ENCODE measurements around the gene PTPRU.

The PTPRU gene

DNA sequence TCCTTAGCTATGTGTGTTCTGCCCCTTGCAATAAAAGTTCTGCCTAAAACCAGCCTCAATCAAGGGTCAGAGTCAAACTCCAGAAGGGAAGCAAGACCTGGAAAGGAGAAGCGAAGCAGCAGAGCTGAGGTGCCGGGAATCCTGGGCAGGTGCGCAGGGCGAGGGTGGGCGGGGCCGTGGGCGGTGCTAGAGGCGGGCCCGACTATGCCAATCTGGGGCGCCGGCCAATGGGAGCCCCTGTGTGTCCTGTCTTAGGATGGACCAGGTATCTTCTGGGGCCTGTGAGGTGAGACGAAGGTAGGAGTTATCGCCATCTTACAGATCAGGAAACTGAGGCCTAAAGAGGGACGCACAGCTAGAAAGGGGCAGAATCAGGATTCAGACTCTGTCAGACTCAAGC lies 120.3 kb downstream of the PTPRU start:
- DNase-seq (ENCODE audit: extremely low read depth in 1 of 2, low read depth in 1 of 2) = no peak

DNA sequence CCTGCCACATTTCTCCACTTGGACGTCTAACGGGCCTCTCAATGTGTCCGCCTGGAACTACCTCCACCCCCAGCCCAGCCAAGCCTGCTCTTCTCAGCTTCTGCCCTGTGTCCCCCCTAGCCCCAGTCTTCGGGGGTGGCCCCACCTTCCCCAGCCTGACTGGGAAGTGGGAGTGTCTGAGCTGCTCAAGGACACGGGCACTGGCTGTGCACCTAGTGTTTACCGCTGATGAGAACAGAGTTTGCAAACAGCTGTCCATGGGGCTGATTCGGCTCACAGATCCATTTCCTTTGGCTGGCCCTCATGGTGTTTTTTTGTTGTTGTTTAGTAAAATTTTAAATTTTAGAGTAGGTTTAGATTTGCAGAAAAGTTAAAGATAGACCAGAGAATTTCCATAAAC lies 121.1 kb downstream of the PTPRU start:
- no peak for DNase-seq (ENCODE audit: extremely low read depth in 1 of 2, low read depth in 1 of 2)

DNA sequence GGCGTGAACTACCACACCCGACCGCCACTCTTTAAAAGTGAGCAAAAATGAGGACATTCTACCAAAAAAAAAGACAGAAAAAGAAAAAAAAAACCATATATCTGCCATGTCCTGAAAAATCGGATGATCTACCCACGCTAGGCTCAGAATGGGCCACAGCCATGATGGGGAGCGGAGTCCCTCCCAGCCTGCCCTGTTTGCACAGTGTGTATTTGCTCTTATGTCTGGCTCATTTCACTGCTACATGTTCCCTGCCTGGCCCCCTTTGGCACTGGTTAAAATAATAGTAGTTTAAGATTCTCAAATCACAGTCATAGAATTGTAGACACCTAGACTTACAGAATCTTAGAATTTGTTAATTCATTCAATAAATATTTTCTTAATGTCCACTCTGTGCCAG lies 121.9 kb downstream of the PTPRU start:
- DNase-seq (ENCODE audit: extremely low read depth in 1 of 2, low read depth in 1 of 2) = no peak

DNA sequence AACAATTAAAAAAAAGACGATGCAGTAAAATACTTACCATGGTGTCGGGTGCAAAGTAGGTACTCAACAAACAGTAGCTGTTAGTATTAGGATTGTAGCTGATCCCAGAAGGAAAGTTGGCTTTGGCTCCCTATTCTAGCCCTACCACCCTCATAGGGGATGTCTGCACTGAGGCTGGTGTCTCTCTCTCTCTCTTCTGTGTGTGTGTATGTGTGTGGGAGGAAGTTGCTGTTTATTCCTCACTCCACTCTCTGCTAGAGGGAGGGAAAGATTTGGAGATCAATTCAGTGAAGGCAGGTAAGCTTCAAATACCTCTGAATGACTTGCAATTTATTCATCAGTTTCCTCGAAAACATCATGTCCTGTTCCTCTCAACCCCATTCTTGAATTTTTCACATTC lies 124.4 kb downstream of the PTPRU start:
- DNase-seq (ENCODE audit: extremely low read depth in 1 of 2, low read depth in 1 of 2) = no peak

DNA sequence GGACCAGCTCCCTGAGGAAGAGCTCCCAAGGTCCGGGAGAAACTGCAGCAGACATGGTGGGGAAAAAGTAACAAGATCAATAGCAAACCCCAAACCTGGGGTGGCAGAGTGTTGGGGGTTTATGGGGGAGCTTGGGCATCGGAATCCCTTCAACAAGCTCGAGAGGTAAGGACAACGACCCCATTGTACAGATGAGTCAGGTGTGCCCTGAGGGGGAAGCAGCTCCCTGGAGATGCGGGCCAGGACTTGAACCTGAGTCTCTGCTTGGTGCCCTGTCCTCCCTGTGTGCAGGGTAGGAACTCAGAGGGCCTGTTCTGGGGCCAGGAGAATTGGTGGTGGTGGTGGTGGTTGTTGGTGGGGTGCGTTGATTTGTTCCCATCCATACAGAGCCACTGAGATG lies 125.4 kb downstream of the PTPRU start:
- DNase-seq (ENCODE audit: extremely low read depth in 1 of 2, low read depth in 1 of 2) = no peak

DNA sequence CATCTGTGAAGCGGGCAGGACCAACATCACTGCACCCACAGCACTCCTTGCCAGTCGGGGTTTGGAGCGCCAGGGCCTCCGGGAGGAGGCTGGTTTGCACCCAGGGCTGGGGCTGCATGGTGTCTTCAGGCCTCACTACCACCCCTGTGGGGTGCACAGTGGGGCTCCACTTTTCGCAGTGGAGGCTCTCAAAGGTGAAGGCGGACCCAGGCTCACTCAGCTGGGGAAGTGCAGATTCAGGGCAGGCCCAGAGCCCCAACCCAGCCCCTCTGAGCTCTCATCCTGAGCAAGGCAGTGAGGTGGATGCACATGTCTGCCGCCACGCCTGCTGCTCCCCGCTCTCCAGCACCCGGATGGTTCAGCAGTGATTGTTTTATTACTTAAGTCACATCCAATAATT lies 125.8 kb downstream of the PTPRU start:
- DNase-seq (ENCODE audit: extremely low read depth in 1 of 2, low read depth in 1 of 2) = no peak

DNA sequence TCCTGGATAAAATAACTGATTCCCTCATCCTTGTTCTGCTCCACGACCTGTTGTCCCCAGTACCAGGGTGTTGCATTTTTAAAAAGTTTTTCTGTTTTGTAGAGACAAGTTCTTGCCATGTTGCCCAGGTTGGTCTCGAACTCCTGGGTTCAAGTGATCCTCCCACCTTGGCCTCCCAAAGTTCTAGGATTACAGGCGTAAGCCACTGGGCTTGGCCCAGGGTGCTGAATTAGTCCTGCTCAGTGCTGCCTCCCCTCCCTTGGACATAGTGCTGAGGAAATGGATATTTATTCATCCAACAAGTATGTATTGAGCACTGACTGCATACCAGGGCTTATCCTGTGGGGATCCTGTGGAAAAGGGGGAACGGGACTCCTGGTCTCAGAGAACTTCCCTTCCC lies 126.4 kb downstream of the PTPRU start:
- DNase-seq (ENCODE audit: extremely low read depth in 1 of 2, low read depth in 1 of 2) = no peak

DNA sequence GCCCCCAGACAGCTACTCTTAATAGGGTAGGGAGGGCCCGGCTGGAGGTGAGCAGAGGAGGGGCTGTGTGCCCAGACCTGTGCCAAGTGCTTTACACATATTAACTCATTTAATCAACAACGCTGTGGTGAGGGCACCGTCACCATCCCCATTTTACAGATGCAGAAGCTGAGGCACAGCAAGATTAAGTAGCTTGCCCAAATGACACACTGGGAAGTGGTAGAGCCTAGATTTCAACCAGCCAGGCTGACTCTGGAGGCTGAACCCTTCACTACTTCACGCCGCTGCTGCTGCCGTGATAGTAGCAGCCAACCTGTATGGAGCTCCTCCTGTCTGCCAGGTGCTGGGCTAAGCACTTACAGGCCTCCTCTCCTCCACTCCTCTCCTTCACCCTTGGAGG lies 127.2 kb downstream of the PTPRU start:
- no peak for DNase-seq (ENCODE audit: extremely low read depth in 1 of 2, low read depth in 1 of 2)

DNA sequence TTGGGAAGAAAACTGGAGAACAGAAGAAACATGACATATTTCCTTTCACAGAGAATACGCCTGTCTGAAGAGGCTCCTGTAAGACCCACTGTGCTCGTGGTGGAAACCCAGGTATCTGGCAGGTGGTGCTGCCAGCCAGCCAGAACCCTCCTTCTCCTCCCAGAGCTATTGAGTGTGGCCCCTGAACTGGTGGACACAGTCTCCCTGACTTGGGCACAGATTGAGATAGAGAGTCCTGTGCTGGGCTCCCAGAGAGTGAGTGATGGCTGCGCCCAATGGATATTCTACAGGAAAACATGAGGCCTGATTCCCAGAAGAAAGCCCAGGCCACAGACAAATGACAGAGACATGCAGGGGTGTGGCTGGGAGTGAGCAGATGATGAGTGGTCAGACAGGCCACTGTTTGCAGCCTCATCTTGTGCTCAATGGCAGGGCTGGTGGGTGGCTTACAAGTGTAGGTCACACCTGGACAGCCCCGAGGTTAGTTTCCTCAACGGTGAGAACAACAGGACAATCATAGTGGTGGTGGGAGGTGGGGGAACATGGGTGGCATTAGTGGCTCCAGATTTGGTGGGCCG lies 127.9 kb downstream of the PTPRU start:
- no peak for DNase-seq (ENCODE audit: extremely low read depth in 1 of 2, low read depth in 1 of 2)

DNA sequence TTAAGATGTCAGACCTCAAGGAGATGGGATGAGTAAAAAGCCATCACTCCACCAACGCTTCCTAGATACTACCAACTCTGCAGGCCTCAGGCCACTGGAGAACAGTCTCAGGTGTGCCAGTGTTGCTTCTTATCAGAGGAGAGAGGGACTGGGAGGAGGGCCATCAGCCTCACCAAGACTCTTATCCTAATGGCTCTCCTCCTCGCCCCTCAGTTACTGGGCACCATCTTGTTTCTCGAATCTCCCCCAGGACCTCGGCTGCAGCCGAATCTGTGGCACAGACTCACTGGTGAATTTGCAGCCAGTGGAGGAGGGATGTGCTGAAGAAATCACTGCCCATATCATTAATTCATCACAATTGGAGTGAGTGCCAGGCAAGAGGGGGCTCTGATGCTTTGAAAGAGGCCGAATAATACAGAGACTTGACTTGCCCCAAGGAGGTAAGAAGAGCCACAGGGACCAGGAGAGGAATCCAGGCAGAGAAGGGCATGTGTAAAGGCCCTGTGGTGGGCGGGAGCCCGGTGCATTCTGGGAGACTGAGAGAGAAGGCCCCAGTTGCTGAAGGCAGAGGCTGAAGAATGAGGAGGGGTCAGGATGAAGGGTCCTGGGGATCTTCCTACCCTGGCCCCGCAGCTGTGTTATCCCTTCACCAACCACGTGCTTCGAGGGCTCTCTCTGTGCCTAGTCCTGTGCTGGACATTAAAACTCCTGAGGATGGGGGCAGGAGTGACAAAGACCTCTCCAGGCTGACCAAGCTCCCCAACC lies 129.8 kb downstream of the PTPRU start:
- DNase-seq (ENCODE audit: extremely low read depth in 1 of 2, low read depth in 1 of 2) = no peak

DNA sequence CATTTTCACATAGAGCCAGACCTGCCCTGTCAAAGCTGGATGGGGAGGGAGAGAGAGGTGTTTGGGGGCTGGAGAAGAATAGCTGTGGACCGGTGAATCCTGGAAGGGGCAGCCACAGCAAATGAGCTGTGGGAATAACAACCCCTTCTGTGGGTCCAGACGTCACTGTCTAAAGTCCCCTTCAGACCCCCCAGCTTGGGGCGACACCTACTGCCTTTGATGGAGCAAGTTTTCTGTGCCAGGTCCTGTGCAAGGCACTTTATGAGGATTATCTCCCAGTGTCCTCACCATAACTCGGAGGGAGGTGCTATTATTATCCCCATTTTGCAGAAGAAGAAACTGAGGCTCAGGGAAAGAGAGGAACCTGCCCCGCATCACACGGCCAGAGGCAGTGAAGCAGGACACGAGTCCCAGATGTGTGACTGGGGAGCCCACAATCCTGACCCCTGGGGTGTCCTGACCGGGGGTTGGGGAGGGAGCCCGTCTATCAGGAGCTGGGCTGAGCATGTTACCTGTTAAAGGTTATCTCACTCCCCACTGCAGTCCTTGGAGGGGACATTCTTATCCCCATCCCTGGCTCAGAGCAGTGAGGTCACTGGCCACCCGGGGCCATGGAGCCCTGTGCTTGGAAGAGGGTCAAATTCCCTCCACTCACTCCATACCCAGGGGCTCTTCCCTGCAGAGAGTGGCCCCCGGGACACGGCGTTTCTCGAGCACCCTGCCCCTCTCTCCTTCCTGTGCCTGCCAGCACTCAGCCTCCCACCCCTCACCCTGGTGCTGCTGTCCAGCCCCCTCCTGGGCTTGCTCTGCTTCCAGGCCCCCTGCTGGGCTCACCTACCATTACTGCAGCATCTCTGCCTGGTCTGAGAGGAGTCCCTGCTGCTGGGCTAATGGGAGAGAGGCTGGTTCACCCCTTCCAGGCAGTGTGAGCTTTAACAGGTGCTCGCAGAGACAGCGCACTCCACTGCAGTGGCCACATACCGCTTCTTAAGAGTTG lies 132.9 kb downstream of the PTPRU start:
- DNase-seq (ENCODE audit: extremely low read depth in 1 of 2, low read depth in 1 of 2) = no peak

DNA sequence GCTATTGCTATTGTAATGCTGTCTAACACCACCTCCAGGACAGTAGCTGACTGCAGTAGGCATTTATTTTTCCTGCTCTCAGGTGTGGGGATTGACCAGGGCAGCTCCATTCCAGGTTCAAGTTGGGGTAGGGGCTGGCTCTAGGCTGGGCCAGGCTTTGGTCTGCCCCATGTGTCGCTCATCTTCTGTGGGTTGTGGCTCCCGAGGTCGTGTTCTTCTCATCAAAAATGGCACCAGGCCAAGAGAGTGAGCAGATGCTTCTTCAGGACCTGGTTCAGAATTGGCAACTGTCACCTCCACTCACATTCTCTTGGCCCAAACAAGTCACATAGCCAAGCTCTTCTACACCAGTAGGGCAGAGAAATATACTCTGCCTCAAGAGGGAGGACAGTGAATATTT lies 133.7 kb downstream of the PTPRU start:
- no peak for DNase-seq (ENCODE audit: extremely low read depth in 1 of 2, low read depth in 1 of 2)

DNA sequence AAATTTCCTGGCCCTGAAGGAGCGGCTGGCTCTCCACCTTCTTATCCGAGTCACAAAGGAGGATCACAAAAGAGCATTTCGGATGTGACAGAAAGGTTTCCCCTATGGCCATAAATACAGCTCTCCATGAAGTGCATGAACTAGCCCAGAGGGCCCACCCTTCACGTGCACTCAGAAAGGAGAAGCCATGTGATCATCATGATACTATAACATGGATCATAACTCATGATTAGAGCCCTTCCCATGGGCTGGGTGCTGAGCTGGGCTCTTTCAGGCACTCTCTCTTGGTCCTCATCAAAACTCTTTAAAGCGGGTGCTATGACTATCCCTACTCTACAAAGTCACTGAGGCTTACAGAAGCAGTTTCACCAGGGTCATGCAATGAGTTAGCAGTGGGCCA lies 135.0 kb downstream of the PTPRU start:
- no peak for DNase-seq (ENCODE audit: extremely low read depth in 1 of 2, low read depth in 1 of 2)

DNA sequence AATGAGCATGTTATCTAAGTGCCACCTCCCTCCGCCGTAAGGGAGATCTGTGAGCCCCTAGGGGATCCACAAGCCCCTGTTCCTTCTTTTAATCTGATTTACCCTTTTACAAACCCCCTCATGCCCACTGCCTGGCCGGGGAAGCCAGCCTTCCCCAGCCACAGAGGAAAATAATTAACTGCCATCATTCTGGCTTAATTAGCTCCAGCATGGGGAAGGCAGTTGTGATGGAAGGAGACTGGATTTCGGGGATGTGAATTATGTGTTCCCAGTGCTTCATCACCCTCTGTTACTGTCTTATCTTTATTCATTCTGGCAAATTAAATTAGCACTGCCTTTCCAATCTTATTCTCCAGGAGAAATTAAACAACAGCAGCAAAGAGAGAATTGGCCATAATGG lies 135.8 kb downstream of the PTPRU start:
- no peak for DNase-seq (ENCODE audit: extremely low read depth in 1 of 2, low read depth in 1 of 2)
